G401 (cell line): ENCODE measurements around the gene UBAC1. TPM values are rescaled to one million over a fixed set of nuclear protein-coding genes. Genes with fewer than 3 reads are reported as not detected.
"Not testable (repeated sequence)": the region's sequence is repeated elsewhere in the genome, so short reads cannot be mapped to it uniquely, and the experiment has no call there.

Source experiments
- DNase-seq: peaks from one replicate; pipeline ENCODE4 v3.0.0-alpha.2; 2015; ENCODE audit warnings: low spot score
- in situ Hi-C: cut with HindIII; loops from 2 replicates; pipeline ENCODE4 v1.10.0; 2016; ENCODE audit warnings: low sequenced_read_pairs, mixed read lengths
- total RNA-seq: library from RNA; depleted of rRNA; stranded (reverse); fragments of >200 nt; shearing (Covaris generic); gene quantifications from 2 replicates; pipeline ENCODE4 v1.2.3, GENCODE V29; 2014

The UBAC1 gene
- total RNA-seq, 1 experiment from 2014 or later, result 104 TPM

- in situ Hi-C loops, result no loop called here
- DNase-seq, result no peak
Observed at GRCh38 chr9:135928731-135929655, 32.2 kb downstream of the UBAC1 start.

GRCh38 chr9:135928074-135928730 is 33.0 kb downstream of the UBAC1 start:
- in situ Hi-C loops, result no loop called here
- DNase-seq, result no peak

- no peak for DNase-seq
- in situ Hi-C loops, result no loop called here
Observed at GRCh38 chr9:135927195-135928013, 33.8 kb downstream of the UBAC1 start.

- no peak for DNase-seq
- in situ Hi-C loops, result no loop called here
Observed at GRCh38 chr9:135926402-135927194, 34.6 kb downstream of the UBAC1 start.

- no peak for DNase-seq
- in situ Hi-C loops, result no loop called here
Observed at GRCh38 chr9:135925496-135926133, 35.6 kb downstream of the UBAC1 start.

GRCh38 chr9:135924628-135925338 is 36.4 kb downstream of the UBAC1 start:
- in situ Hi-C loops, result no loop called here
- DNase-seq, result no peak

- in situ Hi-C loops, result no loop called here
- no peak for DNase-seq
Observed at GRCh38 chr9:135923508-135923907, 37.7 kb downstream of the UBAC1 start.

- in situ Hi-C loops, result no loop called here
- no peak for DNase-seq
Observed at GRCh38 chr9:135921749-135922310, 39.3 kb downstream of the UBAC1 start.

- in situ Hi-C loops, result no loop called here
- no peak for DNase-seq
Observed at GRCh38 chr9:135920973-135921585, 40.1 kb downstream of the UBAC1 start.

- in situ Hi-C loops, result no loop called here
- no peak for DNase-seq
Observed at GRCh38 chr9:135920256-135920930, 40.8 kb downstream of the UBAC1 start.

- no peak for DNase-seq
- in situ Hi-C loops, result no loop called here
Observed at GRCh38 chr9:135919318-135919890, 41.8 kb downstream of the UBAC1 start.

- in situ Hi-C loops, DNase-seq: not testable (repeated sequence)
Observed at GRCh38 chr9:135916227-135916626, 44.9 kb downstream of the UBAC1 start.

- no peak for DNase-seq
- in situ Hi-C loops, result no loop called here
Observed at GRCh38 chr9:135914921-135915320, 46.3 kb downstream of the UBAC1 start.

- in situ Hi-C loops, DNase-seq: not testable (repeated sequence)
Observed at GRCh38 chr9:135911233-135911632, 49.9 kb downstream of the UBAC1 start.

GRCh38 chr9:135910757-135911156 is 50.4 kb downstream of the UBAC1 start:
- in situ Hi-C loops, result no loop called here
- no peak for DNase-seq

GRCh38 chr9:135910216-135910615 is 51.0 kb downstream of the UBAC1 start:
- in situ Hi-C loops, result no loop called here
- no peak for DNase-seq
